ENCODE results near the gene RICTOR.

Gene RICTOR

DNA sequence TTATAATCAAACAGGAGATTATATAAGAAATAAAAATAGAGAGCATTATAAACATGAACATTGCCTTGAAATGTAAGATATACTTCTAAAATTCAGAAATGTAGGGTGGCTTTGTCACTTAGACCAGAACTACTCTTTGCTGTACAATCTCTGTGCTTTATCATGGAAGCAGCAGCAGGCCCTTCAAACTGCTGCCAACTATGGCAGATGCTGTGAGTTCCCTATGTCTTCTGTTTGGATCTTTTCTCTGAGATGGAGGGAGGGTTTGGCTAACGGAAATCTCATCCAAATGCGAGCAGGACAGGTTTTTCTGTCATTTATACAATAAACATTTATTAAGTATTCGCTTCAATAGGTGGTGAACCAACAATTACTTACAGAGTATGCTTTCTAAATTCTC, 34.8 kb upstream of the RICTOR start:
- TF ChIP-seq ZFP30 (CRISPR knock-in tag; IDR thresholded peaks at IDR 0.05) (no peak), TOX (CRISPR knock-in tag; IDR thresholded peaks at IDR 0.05; ENCODE audit: borderline replicate concordance) (no peak), PPARA (CRISPR knock-in tag; IDR thresholded peaks at IDR 0.05; ENCODE audit: borderline replicate concordance) (no peak), SNAI2 (CRISPR knock-in tag; IDR thresholded peaks at IDR 0.05) (no peak), CREB5 (CRISPR knock-in tag; IDR thresholded peaks at IDR 0.05; ENCODE audit: low read depth) (no peak), ISL1 (CRISPR knock-in tag; IDR thresholded peaks at IDR 0.05) (no peak), RARB (CRISPR knock-in tag; IDR thresholded peaks at IDR 0.05) (no peak), ZC3H10 (CRISPR knock-in tag; IDR thresholded peaks at IDR 0.05) (no peak), TSHZ2 (CRISPR knock-in tag; IDR thresholded peaks at IDR 0.05) (no peak), ZFP3 (CRISPR knock-in tag; IDR thresholded peaks at IDR 0.05) (no peak), BACH2 (CRISPR knock-in tag; IDR thresholded peaks at IDR 0.05; ENCODE audit: borderline replicate concordance) (no peak), ESRRG (CRISPR knock-in tag; IDR thresholded peaks at IDR 0.05) (no peak), GLIS3 (CRISPR knock-in tag; IDR thresholded peaks at IDR 0.05) (no peak)
- TF ChIP-seq, protein P1, sequence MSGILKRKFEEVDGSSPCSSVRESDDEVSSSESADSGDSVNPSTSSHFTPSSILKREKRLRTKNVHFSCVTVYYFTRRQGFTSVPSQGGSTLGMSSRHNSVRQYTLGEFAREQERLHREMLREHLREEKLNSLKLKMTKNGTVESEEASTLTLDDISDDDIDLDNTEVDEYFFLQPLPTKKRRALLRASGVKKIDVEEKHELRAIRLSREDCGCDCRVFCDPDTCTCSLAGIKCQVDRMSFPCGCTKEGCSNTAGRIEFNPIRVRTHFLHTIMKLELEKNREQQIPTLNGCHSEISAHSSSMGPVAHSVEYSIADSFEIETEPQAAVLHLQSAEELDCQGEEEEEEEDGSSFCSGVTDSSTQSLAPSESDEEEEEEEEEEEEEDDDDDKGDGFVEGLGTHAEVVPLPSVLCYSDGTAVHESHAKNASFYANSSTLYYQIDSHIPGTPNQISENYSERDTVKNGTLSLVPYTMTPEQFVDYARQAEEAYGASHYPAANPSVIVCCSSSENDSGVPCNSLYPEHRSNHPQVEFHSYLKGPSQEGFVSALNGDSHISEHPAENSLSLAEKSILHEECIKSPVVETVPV (CRISPR knock-in tag; IDR thresholded peaks at IDR 0.05), result no peak
- TF ChIP-seq, protein P2, sequence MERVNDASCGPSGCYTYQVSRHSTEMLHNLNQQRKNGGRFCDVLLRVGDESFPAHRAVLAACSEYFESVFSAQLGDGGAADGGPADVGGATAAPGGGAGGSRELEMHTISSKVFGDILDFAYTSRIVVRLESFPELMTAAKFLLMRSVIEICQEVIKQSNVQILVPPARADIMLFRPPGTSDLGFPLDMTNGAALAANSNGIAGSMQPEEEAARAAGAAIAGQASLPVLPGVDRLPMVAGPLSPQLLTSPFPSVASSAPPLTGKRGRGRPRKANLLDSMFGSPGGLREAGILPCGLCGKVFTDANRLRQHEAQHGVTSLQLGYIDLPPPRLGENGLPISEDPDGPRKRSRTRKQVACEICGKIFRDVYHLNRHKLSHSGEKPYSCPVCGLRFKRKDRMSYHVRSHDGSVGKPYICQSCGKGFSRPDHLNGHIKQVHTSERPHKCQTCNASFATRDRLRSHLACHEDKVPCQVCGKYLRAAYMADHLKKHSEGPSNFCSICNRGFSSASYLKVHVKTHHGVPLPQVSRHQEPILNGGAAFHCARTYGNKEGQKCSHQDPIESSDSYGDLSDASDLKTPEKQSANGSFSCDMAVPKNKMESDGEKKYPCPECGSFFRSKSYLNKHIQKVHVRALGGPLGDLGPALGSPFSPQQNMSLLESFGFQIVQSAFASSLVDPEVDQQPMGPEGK (CRISPR knock-in tag; IDR thresholded peaks at IDR 0.05; ENCODE audit: borderline replicate concordance), result no peak
- no peak for ATAC-seq

DNA sequence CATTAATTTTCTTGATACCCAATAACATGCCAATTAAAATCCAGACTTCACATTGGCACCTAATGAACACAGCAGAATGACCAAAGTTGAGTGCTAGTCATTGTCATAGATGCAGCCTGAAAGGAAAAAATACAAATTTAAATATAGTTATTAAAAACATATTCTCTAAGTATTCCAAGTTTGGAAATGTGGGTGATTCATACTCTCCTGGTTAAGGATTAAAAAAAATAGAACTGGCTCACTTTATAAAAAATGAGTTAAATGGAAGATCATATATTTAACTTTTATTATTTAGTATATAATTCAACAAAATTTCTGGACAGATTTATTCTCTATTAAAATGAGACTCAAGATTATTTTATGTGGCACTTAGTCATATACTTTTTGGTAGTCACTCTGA, 33.2 kb upstream of the RICTOR start:
- TF ChIP-seq ESRRG (CRISPR knock-in tag; IDR thresholded peaks at IDR 0.05) (no peak), ZNF565 (CRISPR knock-in tag; conservative IDR thresholded peaks at IDR 0.05; ENCODE audit: low read depth) (no peak), CREB5 (CRISPR knock-in tag; IDR thresholded peaks at IDR 0.05; ENCODE audit: low read depth) (no peak), CSDC2 (CRISPR knock-in tag; IDR thresholded peaks at IDR 0.05) (no peak), GLIS3 (CRISPR knock-in tag; IDR thresholded peaks at IDR 0.05) (no peak), ISL1 (CRISPR knock-in tag; IDR thresholded peaks at IDR 0.05) (no peak), ZFP3 (CRISPR knock-in tag; IDR thresholded peaks at IDR 0.05) (no peak), ZNF8 (CRISPR knock-in tag; IDR thresholded peaks at IDR 0.05) (no peak), RARB (CRISPR knock-in tag; IDR thresholded peaks at IDR 0.05) (no peak), PPARA (CRISPR knock-in tag; IDR thresholded peaks at IDR 0.05; ENCODE audit: borderline replicate concordance) (no peak), TSHZ2 (CRISPR knock-in tag; IDR thresholded peaks at IDR 0.05) (no peak), ZC3H10 (CRISPR knock-in tag; IDR thresholded peaks at IDR 0.05) (no peak), TOX (CRISPR knock-in tag; IDR thresholded peaks at IDR 0.05; ENCODE audit: borderline replicate concordance) (no peak), OSR1 (CRISPR knock-in tag; IDR thresholded peaks at IDR 0.05) (no peak), ZNF70 (CRISPR knock-in tag; IDR thresholded peaks at IDR 0.05) (no peak), BACH2 (CRISPR knock-in tag; IDR thresholded peaks at IDR 0.05; ENCODE audit: borderline replicate concordance) (no peak), SNAI2 (CRISPR knock-in tag; IDR thresholded peaks at IDR 0.05) (no peak)
- TF ChIP-seq, protein P2 (CRISPR knock-in tag; IDR thresholded peaks at IDR 0.05; ENCODE audit: borderline replicate concordance), result no peak
- TF ChIP-seq, protein P1 (CRISPR knock-in tag; IDR thresholded peaks at IDR 0.05), result no peak
- ATAC-seq, result no peak

All from SK-N-SH treated with all-trans-retinoic acid at 6 μM for 48 hours (cell line).